Fibroblast of lung (primary cell): ENCODE data around the gene POP4. TPM values are rescaled to one million over a fixed set of nuclear protein-coding genes. Genes with fewer than 3 reads are reported as not detected.
"Not testable (repeated sequence)": the region's sequence is repeated elsewhere in the genome, so short reads cannot be mapped to it uniquely, and the experiment has no call there.

Source experiments
- DNase-seq, 2 donors: peaks; one replicate each; pipeline versions ENCODE4 v3.0.0 to v3.0.0-alpha.2; 2010; ENCODE audit warnings: low read depth in 2 of 2
- H2AFZ ChIP-seq: 2 replicates; pipeline ENCODE4 v1.5.1; 2012; ENCODE audit warnings: low read length, control low read depth, inconsistent platforms
- H3K27ac ChIP-seq: 2 replicates; pipeline ENCODE4 v1.5.1; 2011; ENCODE audit warnings: low read length, control low read depth; ENCODE audit not compliant: insufficient read depth
- H3K27me3 ChIP-seq: 2 replicates; pipeline ENCODE4 v1.5.1; 2011; ENCODE audit warnings: mild to moderate bottlenecking, low read length; ENCODE audit not compliant: control insufficient read depth, insufficient read depth
- H3K36me3 ChIP-seq: 2 replicates; pipeline ENCODE4 v1.5.1; 2011; ENCODE audit warnings: low read length; ENCODE audit not compliant: control insufficient read depth, insufficient read depth
- H3K4me1 ChIP-seq: 2 replicates; pipeline ENCODE4 v1.5.1; 2011; ENCODE audit warnings: low read length; ENCODE audit not compliant: control insufficient read depth, insufficient read depth; ENCODE audit errors: extremely low read depth
- H3K4me2 ChIP-seq: 2 replicates; pipeline ENCODE4 v1.5.1; 2011; ENCODE audit warnings: low read length, control low read depth; ENCODE audit not compliant: insufficient read depth; ENCODE audit errors: extremely low read depth
- H3K4me3 ChIP-seq, 4 experiments: fragments of 200-600 bp in 1 of 4; sonication (generic) in 1 of 4; replicated peaks in 1 of 4; 2 replicates each; pipeline ENCODE4 v1.5.1; 2011 to 2016; ENCODE audit warnings: low read length in 4 of 4, low read depth in 3 of 4, mild to moderate bottlenecking in 3 of 4, control low read depth in 2 of 4, inconsistent platforms in 1 of 4, mixed read lengths in 1 of 4; ENCODE audit not compliant: insufficient read depth in 1 of 4; ENCODE audit errors: control extremely low read depth in 1 of 4
- H3K79me2 ChIP-seq: 2 replicates; pipeline ENCODE4 v1.5.1; 2012; ENCODE audit warnings: mild to moderate bottlenecking, low read length, inconsistent platforms; ENCODE audit not compliant: control insufficient read depth, insufficient read depth
- H3K9ac ChIP-seq: 2 replicates; pipeline ENCODE4 v1.5.1; 2011; ENCODE audit warnings: mild to moderate bottlenecking, low read length, control low read depth; ENCODE audit not compliant: insufficient read depth
- H3K9me3 ChIP-seq: 2 replicates; pipeline ENCODE4 v1.5.1; 2012; ENCODE audit warnings: low read depth, low read length; ENCODE audit not compliant: control insufficient read depth, insufficient read depth
- H4K20me1 ChIP-seq: 2 replicates; pipeline ENCODE4 v1.5.1; 2011; ENCODE audit warnings: low read length; ENCODE audit not compliant: control insufficient read depth, insufficient read depth; ENCODE audit errors: extremely low read depth
- CTCF ChIP-seq, 2 donors: IDR thresholded peaks in 1 of 2; conservative IDR thresholded peaks in 1 of 2; 1 replicate in 1 of 2; 2 replicates in 1 of 2; pipeline ENCODE4 v1.5.1; 2011 to 2012; ENCODE audit warnings: low read length in 2 of 2, control low read depth in 1 of 2, inconsistent platforms in 1 of 2, low read depth in 1 of 2, mild to moderate bottlenecking in 1 of 2
- EZH2 ChIP-seq: IDR thresholded peaks from 2 replicates; pipeline ENCODE4 v1.5.1; 2012; ENCODE audit warnings: low read length, control low read depth, mild to moderate bottlenecking; ENCODE audit errors: missing control alignments
- polyA minus RNA-seq: library from RNA; depleted of rRNA, polyadenylated mRNA; stranded (reverse); fragments of >200 nt; gene quantifications from 2 replicates; pipeline ENCODE4 v1.2.3, GENCODE V29; 2011; ENCODE audit warnings: low replicate concordance
- polyA plus RNA-seq, 2 donors: library from polyadenylated mRNA; depleted of rRNA in 1 of 2; stranded (reverse) in 1 of 2; unstranded in 1 of 2; fragments of >200 nt; gene quantifications; 2 replicates each; pipeline ENCODE4 v1.2.1, GENCODE V29; 2011 to 2012; ENCODE audit warnings: missing spikeins in 1 of 2
- total RNA-seq: library from RNA; depleted of rRNA; stranded (reverse); fragments of >200 nt; gene quantifications from 2 replicates; pipeline ENCODE4 v1.2.1, GENCODE V29; 2014

Gene POP4
- total RNA-seq: 68.1 and 77.1 TPM in 2 replicates
- 102 and 122 TPM in 2 replicates for polyA plus RNA-seq
- polyA plus RNA-seq (2012): 69.5 and 91.4 TPM in 2 replicates
- polyA minus RNA-seq: 19.0 and 34.0 TPM in 2 replicates

GRCh38 chr19:29605653-29606419 lies at the start of gene POP4:
POP4 (plus strand) TSS chr19:29606283; CDS start chr19:29606319, 36 bp downstream.
- peak within 1 kb of the TSS; percentile 96 for H3K27ac ChIP-seq
- peaks cover 2% of the 10 kb centered on the region for H3K4me1 ChIP-seq
- peak; percentile 93 to 95 for DNase-seq
- H3K27me3 ChIP-seq: no peaks in the 10 kb centered on the region
- no peaks in the 10 kb centered on the region for H3K36me3 ChIP-seq
- H3K4me3 ChIP-seq: peak within 1 kb of the TSS; percentile 81 to 99 (median 97)
- H3K9ac ChIP-seq: peak within 1 kb of the TSS; percentile 95
- no peaks in the 10 kb centered on the region for H3K9me3 ChIP-seq
- peak within 1 kb of the TSS; percentile 99 for H2AFZ ChIP-seq
- H3K4me2 ChIP-seq: peak within 1 kb of the TSS; percentile 94
- H4K20me1 ChIP-seq: no peaks in the 10 kb centered on the region
- peaks cover 12% of the 10 kb centered on the region for H3K79me2 ChIP-seq
- TF ChIP-seq EZH2: no peak
- no peak for TF ChIP-seq CTCF (conservative IDR thresholded peaks at IDR 0.05 in 1 of 2, IDR thresholded peaks at IDR 0.05 in 1 of 2; ENCODE audit: low read depth in 1 of 2, low read length in 2 of 2)

GRCh38 chr19:29559110-29559509 lies 47.0 kb upstream of the POP4 start:
- not testable (repeated sequence) for H3K9me3 ChIP-seq, H3K4me3 ChIP-seq, H3K9ac ChIP-seq, H3K27me3 ChIP-seq, H3K36me3 ChIP-seq, H3K4me2 ChIP-seq, H2AFZ ChIP-seq, H3K27ac ChIP-seq, H3K4me1 ChIP-seq, H4K20me1 ChIP-seq, DNase-seq, H3K79me2 ChIP-seq

GRCh38 chr19:29559743-29560142 lies 46.3 kb upstream of the POP4 start:
- H3K4me3 ChIP-seq: no peak overlapping the region
- H3K9me3 ChIP-seq: no peaks in the 10 kb centered on the region
- no peaks in the 10 kb centered on the region for H3K79me2 ChIP-seq
- no peaks in the 10 kb centered on the region for H3K4me1 ChIP-seq
- no peak overlapping the region for H2AFZ ChIP-seq
- TF ChIP-seq EZH2 (no peak), CTCF (conservative IDR thresholded peaks at IDR 0.05 in 1 of 2, IDR thresholded peaks at IDR 0.05 in 1 of 2; ENCODE audit: low read depth in 1 of 2, low read length in 2 of 2) (no peak)
- H3K36me3 ChIP-seq: no peaks in the 10 kb centered on the region
- H3K27me3 ChIP-seq: no peaks in the 10 kb centered on the region
- H3K27ac ChIP-seq: no peak overlapping the region
- no peak for DNase-seq
- H3K4me2 ChIP-seq: no peak overlapping the region
- H3K9ac ChIP-seq: no peak overlapping the region
- H4K20me1 ChIP-seq: no peaks in the 10 kb centered on the region
